Right forelimb (tissue), 1 donor: ENCODE measurements around the gene PTCHD4.
"Not testable (repeated sequence)": the region's sequence is repeated elsewhere in the genome, so short reads cannot be mapped to it uniquely, and the experiment has no call there.

ENCODE experiments used
- DNase-seq: peaks from one replicate; pipeline ENCODE4 v3.0.0-alpha.2; 2018

PTCHD4 gene

DNA sequence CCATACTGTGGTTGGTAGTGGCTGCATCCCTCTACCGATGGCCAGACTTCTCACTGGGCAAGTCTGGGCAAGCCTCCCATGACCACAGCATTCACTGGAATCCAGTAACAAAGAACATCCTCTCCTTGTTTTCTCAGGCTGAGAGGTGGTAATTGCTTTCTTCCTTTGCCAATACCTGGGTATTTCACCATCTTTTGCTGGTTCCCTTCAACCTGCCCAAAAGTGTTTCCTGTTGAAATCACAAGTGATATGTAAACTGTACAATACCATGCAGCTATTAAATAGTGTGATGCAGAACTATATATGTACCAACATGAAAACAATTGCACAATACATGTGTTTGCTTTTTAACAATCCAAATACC, at the start of gene PTCHD4:
Gene PTCHD4, minus strand, starts transcription at position 55 of the 364 bp plus-strand sequence. CDS start 42,240 bp downstream, outside the sequence.
- no peak for DNase-seq

DNA sequence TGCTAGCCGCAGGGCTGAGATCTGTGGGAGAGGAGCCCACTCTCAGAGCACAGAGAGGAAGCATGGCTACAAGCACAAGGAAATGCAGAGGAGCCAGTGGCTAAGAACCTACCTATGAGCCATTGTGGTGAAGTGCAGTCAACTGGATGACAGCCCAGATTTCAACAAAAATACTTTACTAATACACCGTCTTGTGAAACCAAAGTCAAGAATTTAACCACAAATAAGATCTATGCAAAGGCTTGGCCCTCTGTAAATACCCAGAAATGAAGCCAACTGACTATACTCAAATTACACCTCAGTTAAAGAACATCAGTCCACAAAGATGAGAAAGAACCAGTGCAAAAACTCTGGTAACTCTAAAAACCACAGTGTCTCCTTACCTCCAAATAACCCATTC, 40.1 kb upstream of the PTCHD4 start:
- DNase-seq, result no peak

DNA sequence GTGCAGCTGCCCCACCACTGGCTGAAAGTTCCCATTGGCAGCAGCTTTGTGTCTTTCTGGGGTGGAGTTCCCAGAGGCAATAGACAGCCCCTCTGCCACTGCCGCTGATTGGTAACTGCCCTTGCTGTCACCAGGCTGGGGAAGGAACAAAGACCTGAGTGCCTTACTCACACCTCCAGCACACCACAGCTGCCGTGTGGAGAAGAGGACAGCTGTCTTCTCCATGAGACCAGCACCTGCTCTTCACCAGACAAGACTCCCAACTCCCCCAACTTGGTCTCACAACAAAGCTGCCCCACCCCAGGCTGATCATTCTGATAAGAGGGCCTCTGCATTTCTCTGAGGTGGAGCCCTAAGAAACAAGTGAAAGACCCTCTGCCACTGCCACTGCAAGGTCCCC, 39.7 kb upstream of the PTCHD4 start:
- no peak for DNase-seq

DNA sequence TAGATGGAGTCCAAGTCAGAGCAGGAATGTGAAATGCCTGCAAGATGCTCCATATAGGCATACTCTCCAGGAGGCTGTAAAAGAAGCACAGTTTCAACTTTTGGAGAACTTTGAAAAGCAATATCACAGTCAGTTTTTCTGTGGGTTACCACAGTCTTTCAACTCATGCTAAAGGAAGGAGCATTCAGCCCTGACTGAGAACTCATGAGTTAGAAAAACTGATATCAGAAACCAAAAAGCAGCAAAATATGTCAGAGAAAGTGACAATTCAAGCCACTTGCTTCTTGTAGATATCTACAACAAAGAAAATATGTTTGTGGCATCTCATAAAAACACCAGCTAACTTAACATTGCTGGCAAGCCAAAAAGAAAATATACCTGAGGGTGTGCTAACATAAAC, 36.1 kb upstream of the PTCHD4 start:
- DNase-seq, result no peak

DNA sequence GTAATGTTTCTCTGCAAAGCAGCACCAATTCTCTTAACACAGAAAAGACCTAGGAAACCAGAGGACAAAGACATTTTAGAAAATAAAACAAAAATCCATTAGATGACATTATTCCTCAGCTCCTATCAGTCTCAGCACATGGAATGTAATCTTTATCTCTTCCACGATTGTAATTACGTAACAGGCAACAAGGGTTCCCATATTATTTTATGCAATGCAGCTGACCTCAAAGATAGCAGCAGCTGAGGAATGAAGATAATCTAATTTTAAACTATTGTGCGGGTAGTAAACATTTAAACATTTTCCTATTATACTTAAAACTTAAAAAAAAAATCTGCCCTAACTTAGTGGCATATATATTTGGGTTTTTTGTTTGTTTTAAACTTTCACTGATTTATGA, 33.0 kb upstream of the PTCHD4 start:
- DNase-seq, result no peak

DNA sequence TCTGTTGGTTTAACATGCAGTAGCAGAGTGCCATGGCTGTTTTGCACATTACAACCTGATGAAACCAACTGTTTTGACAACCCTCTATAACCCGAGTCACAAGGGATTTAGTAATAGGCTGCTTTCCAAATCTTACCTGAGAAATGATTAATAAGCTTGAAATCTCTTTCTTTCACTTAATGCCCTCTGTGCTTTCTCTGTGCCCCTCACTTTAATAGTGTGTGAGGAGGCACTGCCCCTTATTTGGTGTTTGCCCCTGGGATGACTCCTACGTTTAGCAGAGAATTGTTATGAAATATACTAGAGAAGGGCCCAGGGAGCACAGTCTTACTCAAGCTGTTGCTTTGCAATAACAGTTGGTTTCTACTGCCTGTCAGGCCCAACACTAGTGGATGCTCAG, 31.0 kb upstream of the PTCHD4 start:
- no peak for DNase-seq

DNA sequence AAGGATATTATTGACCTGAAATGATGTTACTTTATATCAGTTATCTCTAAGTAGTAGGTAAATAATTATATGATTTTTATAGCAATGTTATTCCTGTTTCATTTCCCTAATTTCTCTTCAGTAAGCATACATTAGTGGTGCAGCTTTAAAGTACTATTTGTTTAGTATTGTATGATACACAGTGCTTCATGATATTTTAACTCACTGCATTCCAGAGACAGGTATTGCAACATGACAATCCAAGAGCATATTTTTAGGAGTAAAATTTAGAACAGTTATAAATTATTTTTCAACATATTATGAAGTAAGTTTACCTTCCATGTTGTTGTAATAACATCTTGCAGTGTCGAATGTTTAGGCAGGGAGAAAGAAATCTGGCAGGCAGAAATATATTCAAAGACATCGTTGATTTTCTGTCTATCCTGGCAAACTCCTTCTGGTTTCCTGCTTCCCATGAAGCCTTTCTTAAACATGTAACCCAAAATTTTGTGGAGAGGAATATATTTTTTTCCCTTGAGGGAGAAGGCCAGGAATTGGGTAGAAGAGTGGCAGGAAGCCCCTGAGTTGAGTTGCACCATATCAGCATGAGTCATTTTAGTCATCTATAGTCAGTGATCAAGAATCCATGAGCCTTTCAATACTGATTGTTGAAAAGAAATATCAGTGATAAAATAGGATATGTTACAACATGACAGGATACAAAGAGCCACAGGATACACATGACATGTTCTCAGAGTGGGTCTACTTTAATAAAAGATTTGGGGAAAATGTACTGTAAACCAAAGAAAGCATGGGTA, 29.0 kb upstream of the PTCHD4 start:
- no peak for DNase-seq

DNA sequence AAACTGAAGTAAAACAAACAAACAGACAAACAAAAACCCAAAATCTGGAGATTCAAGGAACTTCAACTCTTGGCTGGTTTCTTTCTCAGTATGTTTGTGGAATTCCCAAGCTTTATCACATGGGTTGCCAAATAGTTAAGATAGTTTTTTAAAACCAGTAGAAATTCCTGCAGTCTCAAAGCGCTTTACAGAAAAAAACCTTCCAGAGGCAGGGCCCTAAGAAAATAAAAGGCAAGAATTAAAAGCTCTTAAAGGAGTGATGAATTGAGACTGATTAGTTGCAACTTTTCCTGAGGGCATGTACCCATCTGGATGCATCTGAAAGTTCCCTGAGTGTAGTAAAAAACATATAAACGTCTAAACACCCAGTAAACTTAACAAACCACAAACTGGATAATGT, 25.9 kb upstream of the PTCHD4 start:
- DNase-seq, result no peak

DNA sequence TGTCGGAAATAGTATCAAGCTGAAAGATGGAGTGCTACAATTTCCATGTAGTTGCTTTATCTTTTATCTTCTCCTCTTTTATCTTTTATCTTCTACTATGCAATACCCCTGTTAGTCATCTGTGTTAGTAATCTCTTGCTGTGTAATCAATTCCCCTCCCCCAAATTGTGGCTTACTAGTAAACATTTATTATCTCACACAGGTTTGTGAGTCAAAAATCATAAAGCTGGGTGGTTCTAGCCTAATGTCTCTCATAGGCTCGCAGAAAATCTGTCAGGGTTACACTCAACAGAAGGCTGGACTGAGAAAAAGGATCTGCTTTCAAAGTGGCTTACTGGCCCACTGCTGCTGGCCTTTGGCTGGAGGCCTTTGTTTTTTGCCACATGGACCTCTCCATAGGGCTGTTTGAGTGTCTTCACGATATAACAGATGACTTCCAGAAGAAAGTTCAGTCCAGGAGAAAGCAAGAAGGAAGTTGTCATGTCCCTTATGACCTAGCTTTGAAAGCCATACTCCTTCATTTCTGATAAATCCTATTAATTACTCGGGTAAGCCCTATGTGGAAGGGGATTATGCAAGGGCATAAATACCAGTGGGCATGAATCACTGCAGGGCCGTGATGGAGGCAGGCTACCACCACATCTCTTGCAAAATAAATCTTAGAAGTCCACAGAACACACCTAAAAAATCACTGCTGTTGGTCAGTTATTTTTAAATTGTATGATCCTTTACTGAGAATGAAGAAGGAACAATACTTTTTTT, 24.5 kb upstream of the PTCHD4 start:
- no peak for DNase-seq

DNA sequence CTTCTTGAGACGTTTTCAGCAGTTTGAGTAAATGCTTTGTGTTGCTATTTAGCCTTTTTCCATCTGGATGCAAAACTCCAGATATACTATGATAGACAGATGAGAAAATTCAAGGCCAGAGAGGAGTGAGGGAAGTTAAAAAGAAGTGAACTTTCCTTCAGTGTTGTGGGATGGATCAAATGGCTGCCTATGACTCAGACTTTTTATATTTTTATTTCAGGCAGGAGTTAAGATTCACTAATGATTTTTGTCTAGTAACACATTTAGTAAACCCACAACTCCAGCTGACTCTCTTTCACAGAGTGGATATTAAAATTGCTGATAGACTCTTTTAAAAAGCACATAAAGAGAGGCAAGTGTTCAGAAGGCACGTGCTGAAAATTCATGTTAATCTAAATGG, 23.2 kb upstream of the PTCHD4 start:
- DNase-seq, result no peak

DNA sequence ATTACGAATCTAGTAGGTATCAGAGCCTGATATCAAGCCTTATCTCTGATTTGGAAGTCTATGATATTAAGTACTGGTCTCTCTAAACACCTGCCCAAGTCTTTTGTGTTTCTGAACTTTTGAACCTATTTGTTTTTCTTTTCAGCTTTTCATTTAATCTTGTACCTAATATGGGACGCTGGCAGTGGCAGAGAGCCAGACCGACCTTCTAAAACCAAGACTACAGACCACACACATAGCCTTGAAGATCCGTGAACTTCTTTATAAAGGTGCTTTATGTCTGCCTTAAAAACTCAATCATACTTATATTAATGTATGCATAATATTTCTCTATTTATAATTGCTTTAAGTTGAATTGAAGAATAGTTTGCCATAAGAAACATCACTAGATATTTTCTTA, 12.6 kb upstream of the PTCHD4 start:
- no peak for DNase-seq

DNA sequence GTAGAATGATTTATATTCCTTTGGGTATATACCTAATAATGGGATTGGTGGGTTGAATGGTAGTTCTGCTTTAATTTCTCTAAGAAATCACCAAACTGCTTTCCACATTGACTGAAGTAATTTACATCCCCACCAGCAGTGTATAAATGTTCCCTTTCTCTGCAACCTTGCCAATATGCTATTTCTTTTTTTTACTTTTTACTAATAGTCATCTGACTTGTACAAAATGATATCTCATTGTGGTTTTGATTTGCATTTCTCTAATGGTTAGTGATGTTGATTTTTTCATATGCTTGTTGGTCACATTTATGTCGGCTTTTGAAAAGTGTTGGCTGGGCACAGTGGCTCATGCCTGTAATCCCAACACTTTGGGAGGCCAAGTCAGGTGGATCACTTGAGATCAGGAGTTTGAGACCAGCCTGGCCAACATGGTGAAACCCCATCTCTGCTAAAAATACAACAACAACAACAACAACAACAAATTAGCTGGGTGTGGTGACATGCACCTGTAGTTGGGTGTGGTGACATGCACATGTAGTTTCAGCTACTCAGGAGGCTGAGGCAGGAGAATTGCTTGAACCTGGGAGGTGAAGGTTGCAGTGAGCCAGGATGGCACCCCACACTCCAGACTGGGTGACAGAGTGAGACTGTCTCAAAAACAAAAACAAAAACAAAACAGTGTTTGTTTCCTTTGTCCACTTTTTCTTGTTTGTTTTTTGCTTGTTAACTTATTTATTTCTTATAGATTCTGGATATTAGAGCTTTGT, 11.2 kb upstream of the PTCHD4 start:
- DNase-seq, result not testable (repeated sequence)

DNA sequence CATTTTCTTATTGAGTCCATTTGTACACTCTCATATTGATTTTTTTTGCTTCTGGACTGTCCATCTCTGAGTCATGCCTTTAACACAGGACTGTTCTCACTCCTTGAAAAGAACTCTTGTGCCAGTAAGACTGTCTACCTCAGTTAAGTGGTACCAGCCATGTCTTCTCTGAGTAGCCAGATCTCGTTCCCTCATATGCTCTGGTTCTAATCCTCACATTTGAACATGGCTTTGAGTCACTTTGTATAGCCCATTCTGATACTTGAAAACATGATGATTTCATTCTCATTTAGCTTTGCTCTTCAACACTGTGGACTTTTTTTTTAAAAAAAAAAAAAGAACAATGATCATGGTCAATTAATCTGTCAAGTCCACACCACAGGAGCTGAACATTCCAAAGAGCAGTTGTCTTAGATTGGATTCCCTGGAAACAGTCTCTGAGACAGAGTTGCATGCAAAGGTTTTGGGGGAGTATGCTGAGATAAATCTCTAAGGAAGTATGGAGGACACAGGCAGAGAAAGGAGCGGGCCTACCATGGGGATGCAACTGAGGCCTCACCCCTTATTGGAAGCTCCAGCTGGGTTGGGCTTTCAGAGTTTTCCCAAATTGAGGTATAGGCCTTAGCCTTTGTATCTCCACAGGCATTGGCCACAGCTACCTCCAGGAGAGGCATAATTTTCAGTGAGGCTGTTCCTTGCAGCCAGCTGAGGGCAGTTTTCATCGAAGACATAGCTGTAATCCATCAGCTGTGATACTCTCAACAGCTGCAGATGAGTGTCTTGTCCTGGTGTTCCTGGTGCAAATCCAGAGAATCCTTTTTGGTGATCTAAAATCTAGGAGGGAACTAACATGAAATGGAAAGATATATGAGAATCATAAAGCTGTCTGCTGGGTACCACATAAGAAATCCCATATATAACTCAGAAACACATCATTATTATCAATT, 6.0 kb upstream of the PTCHD4 start:
- no peak for DNase-seq

DNA sequence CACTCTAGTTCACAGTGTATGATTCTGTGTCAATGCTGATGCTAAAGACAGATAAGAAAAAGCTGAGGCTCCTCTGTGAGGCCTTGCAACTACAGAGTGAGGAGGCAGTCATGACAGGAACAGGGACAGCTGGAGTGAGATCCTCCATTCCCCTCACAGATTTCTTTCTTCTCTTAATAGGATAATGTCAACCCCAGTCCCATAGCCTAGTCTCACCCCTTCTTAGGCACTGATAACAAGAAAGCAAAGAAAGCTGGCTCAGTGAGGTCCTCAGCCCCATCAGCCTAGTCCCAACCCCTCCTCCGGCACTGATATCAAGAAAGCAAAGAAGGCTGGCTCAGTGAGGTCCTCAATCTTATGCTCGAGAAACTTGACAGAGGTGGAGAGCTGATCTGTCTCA, 2.1 kb upstream of the PTCHD4 start:
- DNase-seq, result no peak

DNA sequence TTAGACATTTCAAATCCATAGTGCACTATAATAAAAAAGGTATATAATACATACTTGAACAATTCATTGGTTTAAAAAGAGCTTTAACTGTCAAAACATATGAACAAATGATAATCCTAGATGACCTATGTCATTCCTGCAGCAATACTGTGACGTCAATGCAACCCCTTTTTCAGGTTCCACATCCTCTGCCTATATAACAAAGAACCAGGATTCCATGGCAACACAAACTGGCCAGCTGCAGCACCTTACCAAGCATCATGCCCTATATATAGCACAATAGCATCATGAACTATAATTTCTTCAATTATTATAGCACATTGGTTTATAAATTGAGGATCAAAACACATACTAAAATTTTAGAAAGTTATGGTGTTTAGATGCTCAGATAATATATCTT, 578 bp upstream of the PTCHD4 start:
- no peak for DNase-seq

DNA sequence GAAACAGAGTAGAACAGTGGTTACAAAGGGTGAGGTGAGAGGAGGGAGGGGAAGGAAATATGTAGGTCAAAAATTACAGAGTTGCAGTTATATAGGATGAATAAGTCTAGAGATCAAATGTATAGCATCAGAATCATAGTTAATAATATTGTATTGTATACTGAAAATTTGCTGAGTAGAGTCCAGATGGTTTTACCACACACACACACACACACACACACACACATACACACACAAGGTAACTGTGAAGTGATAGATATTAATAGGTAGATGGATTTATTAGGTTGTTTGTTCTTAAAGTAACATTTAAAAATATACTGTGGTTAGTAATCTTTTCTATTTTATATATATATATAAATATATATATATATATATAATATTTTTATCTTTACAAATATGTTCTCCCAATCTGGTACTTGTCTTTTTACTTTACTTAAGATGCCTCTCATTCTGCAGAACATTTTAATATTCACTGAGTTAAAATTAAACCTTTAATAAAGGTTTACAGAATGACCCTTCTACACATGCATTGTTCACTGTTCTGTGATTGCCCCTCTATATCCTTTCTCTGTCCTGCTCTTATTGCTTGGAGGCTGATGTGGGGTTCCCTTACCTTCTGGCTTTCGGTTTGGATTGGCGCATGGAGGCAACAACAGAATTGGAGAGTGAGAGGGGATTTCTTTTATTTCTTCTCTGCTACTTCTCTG, 408 bp downstream of the PTCHD4 start:
- no peak for DNase-seq

DNA sequence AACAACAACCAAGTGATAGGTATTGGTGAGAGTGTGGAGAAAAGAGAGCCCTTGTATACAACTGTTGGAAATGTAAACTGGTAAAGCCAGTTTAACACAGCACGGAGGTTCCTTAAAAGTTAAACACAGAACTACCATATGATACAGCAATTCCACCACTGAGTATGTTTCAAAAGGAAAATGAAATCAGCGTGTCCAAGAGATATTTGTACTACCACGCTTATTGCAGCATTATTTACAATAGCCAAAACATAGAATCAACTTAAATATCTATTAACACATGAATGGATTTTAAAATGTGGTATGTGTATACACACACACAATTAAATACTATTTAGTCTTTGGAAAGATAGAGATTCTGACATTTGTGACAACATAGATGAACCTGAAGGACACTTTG, 1.1 kb downstream of the PTCHD4 start:
- DNase-seq, result no peak

DNA sequence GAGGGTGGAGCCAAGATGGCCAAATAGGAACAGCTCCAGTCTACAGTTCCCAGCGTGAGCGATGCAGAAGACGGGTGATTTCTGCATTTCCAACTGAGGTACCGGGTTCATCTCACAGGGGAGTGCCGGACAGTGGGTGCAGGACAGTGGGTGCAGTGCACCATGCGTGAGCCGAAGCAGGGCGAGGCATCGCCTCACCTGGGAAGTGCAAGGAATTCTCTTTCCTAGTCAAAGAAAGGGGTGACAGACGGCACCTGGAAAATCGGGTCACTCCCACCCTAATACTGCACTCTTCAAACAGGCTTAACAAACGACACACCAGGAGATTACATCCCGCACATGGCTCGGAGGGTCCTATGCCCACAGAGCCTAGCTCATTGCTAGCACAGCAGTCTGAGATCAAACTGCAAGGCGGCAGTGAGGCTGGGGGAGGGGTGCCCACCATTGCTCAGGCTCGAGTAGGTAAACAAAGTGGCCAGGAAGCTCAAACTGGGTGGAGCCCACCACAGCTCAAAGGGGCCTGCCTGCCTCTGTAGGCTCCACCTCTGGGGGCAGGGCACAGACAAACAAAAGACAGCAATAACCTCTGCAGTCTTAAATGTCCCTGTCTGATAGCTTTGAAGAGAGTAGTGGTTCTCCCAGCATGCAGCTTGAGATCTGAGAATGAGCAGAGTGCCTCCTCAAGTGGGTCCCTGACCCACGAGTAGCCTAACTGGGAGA, 8.4 kb downstream of the PTCHD4 start:
- not testable (repeated sequence) for DNase-seq

DNA sequence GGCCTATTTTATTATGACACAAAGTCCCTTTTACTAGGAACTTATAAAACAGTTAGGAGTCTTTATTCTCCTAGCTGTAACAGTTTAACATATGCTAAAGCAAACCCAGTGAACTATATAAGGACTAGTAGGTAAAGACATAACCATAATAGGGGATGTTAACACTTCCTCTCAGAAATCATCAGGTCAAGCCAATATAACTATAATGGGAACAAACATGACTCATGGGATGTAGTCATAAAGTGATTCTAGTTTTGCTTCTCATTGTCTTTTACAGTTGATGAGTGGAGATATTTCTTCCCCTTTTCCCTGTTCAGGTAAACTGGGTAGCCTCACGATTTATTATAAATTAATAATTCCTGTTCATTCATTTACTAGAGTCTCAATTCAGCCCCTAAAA, 9.7 kb downstream of the PTCHD4 start:
- DNase-seq, result no peak

DNA sequence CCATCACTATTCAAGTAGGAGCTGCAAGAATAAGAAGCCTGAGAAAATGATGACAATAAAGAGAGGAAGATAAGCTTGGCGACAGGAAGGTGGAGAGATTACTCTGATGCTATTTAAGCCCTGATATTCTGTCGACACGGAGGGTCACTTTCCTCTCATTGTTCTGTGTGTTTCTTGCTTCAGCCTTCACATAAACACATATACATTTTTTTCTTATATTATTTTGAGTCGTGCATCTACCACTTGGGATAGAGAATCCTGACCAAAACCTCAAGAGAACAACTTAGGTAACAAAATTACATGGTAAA, 10.5 kb downstream of the PTCHD4 start:
- no peak for DNase-seq
